Stomach smooth muscle (tissue), 2 donors: Measurements from ENCODE around the gene ZC3H7A.

Source experiments
- H3K27ac ChIP-seq: one replicate; pipeline ENCODE4 v1.7.0; 2013; ENCODE audit warnings: mild to moderate bottlenecking, low read length, inconsistent platforms
- H3K27me3 ChIP-seq, 2 donors: one replicate each; pipeline ENCODE4 v1.7.0; 2013; ENCODE audit warnings: low read length in 2 of 2; ENCODE audit not compliant: insufficient read depth in 2 of 2, control insufficient read depth in 1 of 2
- H3K36me3 ChIP-seq, 2 donors: one replicate each; pipeline ENCODE4 v1.7.0; 2013; ENCODE audit warnings: low read length in 2 of 2; ENCODE audit not compliant: control insufficient read depth in 2 of 2, insufficient read depth in 2 of 2
- H3K4me1 ChIP-seq: one replicate; pipeline ENCODE4 v1.7.0; 2013; ENCODE audit warnings: low read length; ENCODE audit not compliant: control insufficient read depth, insufficient read depth
- H3K4me3 ChIP-seq, 2 donors: one replicate each; pipeline ENCODE4 v1.7.0; 2013; ENCODE audit warnings: low read length in 2 of 2
- H3K9ac ChIP-seq, 2 donors: one replicate each; pipeline ENCODE4 v1.7.0; 2013; ENCODE audit warnings: low read length in 2 of 2, mild to moderate bottlenecking in 1 of 2
- H3K9me3 ChIP-seq, 2 donors: one replicate each; pipeline ENCODE4 v1.7.0; 2013; ENCODE audit warnings: low read length in 2 of 2; ENCODE audit not compliant: control insufficient read depth in 2 of 2
- donor health status: healthy.
- donor health status: Pancreatic carcinoma.

The ZC3H7A gene

DNA sequence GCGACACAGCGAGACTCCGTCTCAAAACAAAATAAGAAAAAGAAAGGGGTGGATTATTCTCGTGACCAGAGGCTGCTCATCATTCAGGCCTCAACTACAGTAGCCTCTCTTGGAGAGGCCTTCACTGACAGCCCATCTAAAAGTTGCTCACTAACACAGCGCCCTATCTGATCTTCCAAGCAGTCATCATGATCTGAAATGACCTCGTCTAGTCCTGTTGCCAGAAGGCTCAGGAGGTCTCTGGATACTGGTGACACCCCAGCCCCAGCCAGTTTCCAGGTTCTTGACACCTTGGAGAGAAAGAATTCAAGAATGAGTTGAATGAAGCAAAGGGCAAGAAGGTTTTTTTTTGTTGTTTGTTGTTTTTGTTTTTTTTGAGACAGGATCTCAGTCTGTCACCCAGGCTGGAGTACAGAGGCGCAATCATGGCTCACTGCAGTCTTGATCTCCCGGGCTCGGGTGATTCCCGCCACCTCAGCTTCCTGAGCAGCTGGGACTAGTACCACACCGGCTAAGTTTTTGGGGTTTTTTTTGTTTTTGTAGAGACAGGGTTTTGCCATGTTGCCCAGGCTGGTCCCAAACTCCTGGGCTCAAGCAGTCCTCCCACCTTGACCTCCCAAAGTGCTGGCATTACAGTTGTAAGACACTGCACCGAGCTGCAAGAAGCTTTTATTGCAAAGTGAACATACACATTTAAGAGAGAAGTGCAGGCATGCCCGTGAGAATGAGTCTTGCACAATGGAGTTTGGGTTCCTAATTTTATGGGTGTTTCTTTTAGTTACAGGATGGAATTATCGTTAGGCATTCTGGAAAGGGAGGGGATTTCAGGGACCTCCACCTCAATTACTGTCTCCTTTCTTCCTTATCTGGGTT is 2.7 kb upstream of the ZC3H7A start:
- H3K9ac ChIP-seq = no peak overlapping the region
- H3K4me3 ChIP-seq = no peak overlapping the region
- H3K9me3 ChIP-seq = no peaks in the 10 kb centered on the region
- H3K27me3 ChIP-seq = no peaks in the 10 kb centered on the region
- H3K36me3 ChIP-seq = no peaks in the 10 kb centered on the region
- H3K27ac ChIP-seq = no peak overlapping the region
- peaks cover 36% of the 10 kb centered on the region for H3K4me1 ChIP-seq

DNA sequence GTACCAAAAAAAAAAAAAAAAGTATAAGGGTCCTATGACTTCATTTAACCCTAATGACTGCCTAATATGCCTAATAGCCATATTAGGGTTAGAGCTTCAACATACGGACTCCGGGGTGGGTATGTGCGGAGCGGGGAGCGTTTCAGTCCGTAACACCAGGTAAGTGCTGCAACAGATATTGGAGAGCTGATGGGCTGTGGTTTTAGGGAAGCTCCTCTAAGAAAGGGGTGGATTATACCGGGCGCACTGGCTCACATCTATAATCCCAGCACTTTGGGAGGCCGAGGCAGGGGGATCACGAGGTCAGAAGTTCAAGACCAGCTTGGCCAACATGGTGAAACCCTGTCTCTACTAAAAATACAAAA is 1.9 kb upstream of the ZC3H7A start:
- H3K36me3 ChIP-seq = no peaks in the 10 kb centered on the region
- H3K4me3 ChIP-seq = peak overlapping the region; percentile 89 to 93
- H3K4me1 ChIP-seq = peaks cover 36% of the 10 kb centered on the region
- H3K27me3 ChIP-seq = no peaks in the 10 kb centered on the region
- no peaks in the 10 kb centered on the region for H3K9me3 ChIP-seq
- no peak overlapping the region for H3K9ac ChIP-seq
- H3K27ac ChIP-seq = no peak overlapping the region

DNA sequence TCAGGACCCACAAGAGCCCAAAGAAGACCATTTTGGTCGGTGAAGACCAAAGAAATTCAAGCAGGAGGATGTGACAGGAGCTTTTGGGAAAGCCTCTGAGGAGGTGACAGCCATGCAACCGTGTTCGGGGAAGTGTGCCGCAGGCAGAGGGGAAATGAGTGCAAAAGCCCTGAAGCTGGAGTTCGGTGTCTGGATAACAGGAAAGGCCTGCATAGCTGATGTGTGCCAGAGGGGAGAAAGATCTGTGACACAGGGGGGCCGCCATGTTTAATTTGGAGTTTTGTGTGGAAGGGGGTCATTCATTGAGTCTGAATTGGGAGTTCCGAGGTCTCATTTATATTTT is 870 bp upstream of the ZC3H7A start:
- Histone ChIP-seq H3K36me3 (no peaks in the 10 kb centered on the region), H3K9ac (peak overlapping the region; percentile 99), H3K4me1 (peaks cover 43% of the 10 kb centered on the region), H3K4me3 (peak overlapping the region; percentile 89 to 93), H3K9me3 (no peaks in the 10 kb centered on the region), H3K27me3 (no peaks in the 10 kb centered on the region), H3K27ac (peak overlapping the region; percentile 99)

DNA sequence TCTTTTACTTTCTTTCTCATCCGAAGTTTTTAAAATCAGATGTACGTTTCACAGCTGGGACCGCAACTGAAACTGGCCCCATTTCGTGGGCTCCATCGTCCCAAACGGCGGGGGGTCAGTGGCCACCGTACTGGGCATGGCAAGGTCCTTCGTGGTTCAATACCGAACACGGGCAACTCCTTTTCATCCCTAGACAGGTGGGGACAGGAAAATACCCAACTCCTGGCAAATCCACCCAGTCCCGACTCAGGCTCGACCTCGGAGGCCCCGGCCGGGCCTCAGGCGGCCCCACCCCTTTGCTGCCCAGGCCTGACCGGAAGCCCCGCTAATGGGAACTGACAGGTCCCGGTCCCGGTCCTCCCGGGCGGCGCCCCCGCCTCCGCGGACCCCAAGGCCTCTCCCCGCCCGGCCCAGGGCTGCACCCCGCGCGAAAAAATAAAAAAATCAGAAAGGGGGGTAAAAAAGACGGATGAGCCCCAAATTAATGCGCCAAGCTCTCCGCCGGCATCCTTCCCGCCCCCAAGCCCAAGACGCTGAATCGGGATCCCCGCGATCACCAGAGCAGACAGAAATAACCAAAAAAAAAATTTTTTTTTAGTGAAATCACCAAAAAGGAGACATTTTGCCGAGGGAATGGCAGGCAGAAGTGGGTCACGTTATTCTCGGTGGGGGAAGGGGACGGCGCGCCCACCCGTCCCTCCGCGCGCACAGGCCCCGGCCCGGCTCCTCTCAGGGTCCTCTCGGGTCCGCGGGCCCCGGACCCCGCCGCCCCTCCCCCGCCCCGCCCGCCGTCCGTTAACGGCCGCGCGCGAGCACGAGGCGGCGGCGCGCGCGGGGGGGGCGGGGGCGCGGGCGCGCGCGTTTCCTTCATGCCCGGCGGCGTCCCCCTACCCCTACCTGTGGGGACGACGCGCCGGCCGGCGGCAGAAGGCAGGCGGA is 562 bp downstream of the ZC3H7A start:
- Histone ChIP-seq H3K27ac (peak overlapping the region; percentile 86), H3K9ac (peak overlapping the region; percentile 90 to 96), H3K36me3 (no peaks in the 10 kb centered on the region), H3K4me3 (peak overlapping the region; percentile 86), H3K27me3 (no peaks in the 10 kb centered on the region), H3K4me1 (peaks cover 52% of the 10 kb centered on the region), H3K9me3 (no peaks in the 10 kb centered on the region)

DNA sequence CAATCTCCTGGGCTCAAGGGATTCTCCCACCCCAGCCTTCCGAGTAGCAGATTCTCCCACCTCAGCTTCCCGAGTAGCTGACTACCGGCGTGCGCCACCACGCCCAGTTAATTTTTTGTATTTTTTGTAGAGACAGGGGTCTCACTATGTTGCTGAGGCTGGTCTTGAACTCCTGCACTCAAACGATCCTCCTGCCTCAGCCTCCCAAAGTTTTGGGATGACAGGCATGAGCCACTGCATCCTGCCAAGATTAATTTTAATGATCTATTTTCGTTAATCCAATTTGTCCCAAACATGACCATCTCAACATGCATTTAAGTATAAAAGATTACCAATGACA is 1.2 kb downstream of the ZC3H7A start:
- Histone ChIP-seq H3K9me3 (no peaks in the 10 kb centered on the region), H3K9ac (peak overlapping the region; percentile 90 to 96), H3K4me3 (peak overlapping the region; percentile 86), H3K4me1 (peaks cover 54% of the 10 kb centered on the region), H3K36me3 (no peaks in the 10 kb centered on the region), H3K27me3 (no peaks in the 10 kb centered on the region), H3K27ac (peak overlapping the region; percentile 86)

DNA sequence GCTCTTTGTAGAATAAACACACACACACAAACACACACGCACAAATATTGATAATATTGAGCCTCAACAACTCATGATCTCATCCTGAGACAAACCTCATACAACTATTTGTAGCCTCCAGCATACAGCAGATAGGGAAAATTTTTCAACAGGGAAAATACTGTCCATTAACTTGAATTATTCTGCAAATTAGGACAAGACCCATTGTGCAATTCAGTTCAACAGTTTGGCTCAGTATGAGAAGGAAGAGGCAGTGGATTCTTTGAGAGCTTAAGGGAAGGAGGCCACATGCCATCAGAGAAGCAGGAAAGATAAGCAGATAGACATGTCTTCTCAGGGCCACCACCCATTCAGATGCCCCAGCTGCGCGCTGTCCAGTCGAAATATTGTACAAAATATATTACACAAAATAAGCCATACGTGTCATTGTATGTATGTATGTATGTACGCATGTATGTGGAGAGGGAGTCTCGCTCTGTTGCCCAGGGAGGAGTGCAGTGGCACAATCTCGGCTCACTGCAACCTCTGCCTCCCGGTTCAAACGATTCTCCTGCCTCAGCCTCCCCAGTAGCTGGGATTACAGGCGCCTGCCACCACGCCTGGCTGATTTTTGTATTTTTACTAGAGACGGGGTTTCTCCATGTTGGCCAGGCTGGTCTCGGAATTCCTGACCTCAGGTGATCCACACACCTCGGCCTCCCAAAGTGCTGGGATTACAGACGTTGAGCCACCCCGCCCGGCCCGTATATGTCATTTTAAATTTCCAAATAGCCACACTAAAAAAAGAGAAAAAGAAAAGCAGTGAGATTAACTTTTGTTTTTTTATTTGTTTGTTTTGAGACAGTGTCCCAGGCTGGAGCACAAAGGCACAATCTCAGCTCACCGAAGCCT is 1.8 kb downstream of the ZC3H7A start:
- Histone ChIP-seq H3K27me3 (no peaks in the 10 kb centered on the region), H3K9ac (peak overlapping the region in 1 of 2 donors; percentile 90), H3K9me3 (no peaks in the 10 kb centered on the region), H3K4me3 (peak overlapping the region in 1 of 2 donors; percentile 86), H3K27ac (peak overlapping the region; percentile 86), H3K36me3 (peaks cover 0 to 1% of the 10 kb centered on the region in 2 donors), H3K4me1 (peaks cover 54% of the 10 kb centered on the region)

DNA sequence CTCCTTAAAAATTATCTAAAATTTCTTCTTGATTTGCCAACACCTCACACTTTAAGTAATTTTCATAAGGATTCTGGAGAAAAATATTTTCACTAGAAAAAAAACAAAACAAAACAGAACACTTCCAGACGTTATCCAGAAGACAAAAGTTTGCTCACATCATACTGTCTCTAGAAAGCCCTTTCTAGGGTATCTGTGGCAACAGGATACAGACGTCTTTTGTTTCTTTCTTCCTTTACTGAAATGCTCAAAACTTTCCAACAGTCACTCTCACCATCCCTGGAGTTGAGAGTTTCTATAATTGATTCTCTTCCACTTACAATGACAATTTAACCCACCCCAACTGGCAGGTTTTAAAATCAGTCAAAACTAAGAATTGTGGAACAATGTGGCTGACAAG is 2.6 kb downstream of the ZC3H7A start:
- Histone ChIP-seq H3K9ac (no peak overlapping the region), H3K9me3 (no peaks in the 10 kb centered on the region), H3K4me1 (peaks cover 49% of the 10 kb centered on the region), H3K4me3 (no peak overlapping the region), H3K36me3 (peaks cover 0 to 3% of the 10 kb centered on the region in 2 donors), H3K27ac (no peak overlapping the region), H3K27me3 (no peaks in the 10 kb centered on the region)

DNA sequence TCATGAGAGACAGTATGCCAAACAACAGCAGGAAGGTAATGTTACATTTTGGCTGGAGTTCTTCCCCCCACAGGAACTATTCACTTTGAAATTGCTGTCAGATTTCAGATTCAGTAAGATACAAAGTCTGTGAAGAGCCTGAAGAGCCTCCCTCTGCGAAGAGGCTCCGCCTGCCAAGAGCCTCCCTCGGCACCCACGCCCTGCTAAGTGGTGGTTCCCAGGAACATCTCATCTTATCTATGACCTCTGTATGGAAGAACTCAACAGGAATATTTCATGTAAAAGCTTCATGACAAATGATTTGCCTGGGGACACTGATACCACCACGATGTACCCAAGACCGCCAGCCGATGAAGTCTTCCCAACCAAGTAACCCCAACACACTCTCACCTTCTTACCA is 3.2 kb downstream of the ZC3H7A start:
- H3K9ac ChIP-seq = no peak overlapping the region
- no peaks in the 10 kb centered on the region for H3K9me3 ChIP-seq
- H3K4me3 ChIP-seq = no peak overlapping the region
- H3K27me3 ChIP-seq = no peaks in the 10 kb centered on the region
- H3K36me3 ChIP-seq = peaks cover 0 to 3% of the 10 kb centered on the region in 2 donors
- peaks cover 42% of the 10 kb centered on the region for H3K4me1 ChIP-seq
- H3K27ac ChIP-seq = no peak overlapping the region

DNA sequence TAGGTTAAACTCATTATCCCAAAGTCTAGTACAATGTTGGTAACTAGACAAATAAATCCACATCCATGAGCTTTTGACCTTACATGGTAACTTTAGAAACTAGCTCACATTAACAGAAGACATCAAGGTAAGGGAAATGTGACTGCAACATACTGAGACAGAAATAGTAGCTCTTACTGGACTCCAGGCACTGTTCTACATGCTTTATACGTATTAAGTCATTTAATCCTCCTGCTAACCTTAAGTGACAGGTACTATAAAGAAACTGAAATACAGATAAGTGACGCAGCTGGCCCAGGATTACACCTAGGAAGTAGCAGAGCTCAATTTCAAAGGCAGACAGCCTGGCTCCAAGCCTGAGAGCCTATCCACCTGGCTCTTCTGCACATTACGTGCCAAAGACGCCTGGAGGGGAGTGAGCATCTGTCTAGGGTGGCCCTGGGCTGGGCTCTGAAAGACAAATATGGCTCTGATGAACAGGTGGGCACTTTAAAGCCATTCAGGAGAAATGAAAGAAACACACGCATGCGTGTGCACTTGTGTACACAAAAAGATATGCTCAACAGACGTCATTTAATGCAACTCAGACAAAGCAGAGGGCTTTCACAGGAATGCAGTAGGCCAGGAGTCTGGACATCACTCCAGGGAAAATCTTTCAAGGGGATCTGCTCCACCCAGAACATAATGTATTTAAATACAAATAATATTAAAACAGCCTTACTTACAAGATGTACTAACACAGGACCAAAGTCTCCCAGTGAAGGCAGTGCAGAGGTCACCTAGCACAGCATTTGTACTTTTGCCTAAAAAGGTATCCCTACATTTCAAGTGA is 4.4 kb downstream of the ZC3H7A start:
- H3K4me1 ChIP-seq = peaks cover 30% of the 10 kb centered on the region
- no peak overlapping the region for H3K4me3 ChIP-seq
- no peak overlapping the region for H3K9ac ChIP-seq
- H3K36me3 ChIP-seq = peaks cover 0 to 3% of the 10 kb centered on the region in 2 donors
- no peaks in the 10 kb centered on the region for H3K27me3 ChIP-seq
- H3K27ac ChIP-seq = peak overlapping the region; percentile 0
- no peaks in the 10 kb centered on the region for H3K9me3 ChIP-seq
